Stimulated activated CD4-positive, alpha-beta T cell treated with anti-CD3 and anti-CD28 coated beads, Interleukin-15, amount 100 ng/mL, for 1 hour (primary cell): ENCODE data around the gene PNMA8C.

ENCODE experiments used
- DNase-seq, 2 donors: peaks; one replicate each; pipeline ENCODE4 v3.0.0-alpha.2; 2020; ENCODE audit warnings: low read depth in 1 of 2, low spot score in 1 of 2

The PNMA8C gene

GRCh38 chr19:46428239-46429135, at the start of gene PNMA8C:
TSS of gene PNMA8C (minus strand) at chr19:46428936. CDS start at chr19:46428359, 577 bp downstream.
- peak in 1 of 2 donors; percentile 20 for DNase-seq

GRCh38 chr19:46475986-46476385, 47.2 kb upstream of the PNMA8C start:
- DNase-seq = no peak

- DNase-seq = no peak
Measured at GRCh38 chr19:46474211-46474610, 45.5 kb upstream of the PNMA8C start.

- no peak for DNase-seq
Measured at GRCh38 chr19:46472592-46472991, 43.9 kb upstream of the PNMA8C start.

- DNase-seq = no peak
Measured at GRCh38 chr19:46471811-46472543, 43.2 kb upstream of the PNMA8C start.

GRCh38 chr19:46471116-46471733, 42.5 kb upstream of the PNMA8C start, which contains the start of gene PNMA8A:
TSS of gene PNMA8A (minus strand) at chr19:46471563. CDS start at chr19:46471035, 528 bp downstream.
- no peak for DNase-seq

GRCh38 chr19:46470376-46470775, 41.6 kb upstream of the PNMA8C start:
- no peak for DNase-seq

GRCh38 chr19:46469541-46470185, 40.9 kb upstream of the PNMA8C start:
- DNase-seq = no peak

- no peak for DNase-seq
Measured at GRCh38 chr19:46466536-46467196, 37.9 kb upstream of the PNMA8C start.

GRCh38 chr19:46463516-46463915, 34.8 kb upstream of the PNMA8C start:
- no peak for DNase-seq

GRCh38 chr19:46461537-46461936, 32.8 kb upstream of the PNMA8C start:
- DNase-seq = no peak

GRCh38 chr19:46460981-46461380, 32.2 kb upstream of the PNMA8C start:
- no peak for DNase-seq

GRCh38 chr19:46460055-46460454, 31.3 kb upstream of the PNMA8C start:
- no peak for DNase-seq

GRCh38 chr19:46456930-46457329, 28.2 kb upstream of the PNMA8C start:
- no peak for DNase-seq

- DNase-seq = no peak
Measured at GRCh38 chr19:46454244-46454643, 25.5 kb upstream of the PNMA8C start.

- no peak for DNase-seq
Measured at GRCh38 chr19:46453661-46454060, 24.9 kb upstream of the PNMA8C start.

- DNase-seq = no peak
Measured at GRCh38 chr19:46452186-46452585, 23.4 kb upstream of the PNMA8C start.

GRCh38 chr19:46451352-46451751, 22.6 kb upstream of the PNMA8C start:
- no peak for DNase-seq

- no peak for DNase-seq
Measured at GRCh38 chr19:46450737-46451136, 22.0 kb upstream of the PNMA8C start.

- DNase-seq = no peak
Measured at GRCh38 chr19:46449228-46449627, 20.5 kb upstream of the PNMA8C start.

GRCh38 chr19:46448601-46449000, 19.9 kb upstream of the PNMA8C start:
- no peak for DNase-seq
